ENCODE measurements around the gene BIRC2.

BIRC2 gene

GRCh38 chr11:102359372-102359771 is 12.4 kb downstream of the BIRC2 start:
- Histone ChIP-seq H3K9me3 (ENCODE audit: control insufficient read depth, insufficient read depth, low read depth, low read length) (no peaks in the 10 kb centered on the region), H3K36me3 (ENCODE audit: control insufficient read depth in 2 of 2, insufficient read depth in 1 of 2, low read length in 2 of 2) (peaks cover 4 to 64% of the 10 kb centered on the region in 2 experiments; a peak in 2 of 3 replicates), H3K4me3 (ENCODE audit: low read depth, low read length) (no peak overlapping the region), H3K4me1 (ENCODE audit: control insufficient read depth, insufficient read depth, low read length) (no peaks in the 10 kb centered on the region), H3K27ac (ENCODE audit: extremely low read depth, low read depth, low read length) (no peak overlapping the region)
- ChIA-PET POLR2A (no interaction called here), CTCF (interaction anchor here (0.7 kb wide), 1 partner anchor 31 kb away, joined by 3 read pairs; no protein-coding TSS in a partner anchor)
- TF ChIP-seq SETDB1 (IDR thresholded peaks at IDR 0.05; ENCODE audit: insufficient read length, low read length) (peak; percentile 94), SALL2 (tag by site-specific recombination; IDR thresholded peaks at IDR 0.05; ENCODE audit: borderline replicate concordance) (no peak)

GRCh38 chr11:102360681-102361080 is 13.7 kb downstream of the BIRC2 start:
- H3K27ac ChIP-seq (ENCODE audit: extremely low read depth, low read depth, low read length) = no peak overlapping the region
- POLR2A ChIA-PET = no interaction called here

More at GRCh38 chr11:102360681-102361080, 13.7 kb downstream of the BIRC2 start:
- CTCF ChIA-PET = no interaction called here
- no peak overlapping the region for H3K4me3 ChIP-seq (ENCODE audit: low read depth, low read length)
- no peaks in the 10 kb centered on the region for H3K4me1 ChIP-seq (ENCODE audit: control insufficient read depth, insufficient read depth, low read length)
- peaks cover 4 to 69% of the 10 kb centered on the region in 2 experiments for H3K36me3 ChIP-seq (ENCODE audit: control insufficient read depth in 2 of 2, insufficient read depth in 1 of 2, low read length in 2 of 2)
- no peak for TF ChIP-seq ZNF335 (tag by site-specific recombination; conservative IDR thresholded peaks at IDR 0.05)
- no peak for TF ChIP-seq ZNF677 (tag by site-specific recombination; IDR thresholded peaks at IDR 0.05)
- TF ChIP-seq ZFP69B (tag by site-specific recombination; IDR thresholded peaks at IDR 0.05) = no peak
- no peak for TF ChIP-seq ZNF366 (tag by site-specific recombination; conservative IDR thresholded peaks at IDR 0.05)
- TF ChIP-seq PRDM2 (tag by site-specific recombination; IDR thresholded peaks at IDR 0.05; ENCODE audit: borderline replicate concordance) = no peak
- no peak for TF ChIP-seq ELK4 (IDR thresholded peaks at IDR 0.05; ENCODE audit: borderline replicate concordance, low read depth, low read length)
- no peak for TF ChIP-seq ZNF398 (tag by site-specific recombination; IDR thresholded peaks at IDR 0.05)
- TF ChIP-seq ZNF16 (tag by site-specific recombination; IDR thresholded peaks at IDR 0.05; ENCODE audit: low read depth) = no peak
- no peak for TF ChIP-seq ZNF549 (tag by site-specific recombination; IDR thresholded peaks at IDR 0.05)
- no peak for TF ChIP-seq ZFP3 (tag by site-specific recombination; IDR thresholded peaks at IDR 0.05; ENCODE audit: low read depth)
- no peak for TF ChIP-seq ZNF175 (tag by site-specific recombination; IDR thresholded peaks at IDR 0.05)
- no peak for TF ChIP-seq RBAK (tag by site-specific recombination; IDR thresholded peaks at IDR 0.05)
- no peak for TF ChIP-seq ZNF404 (tag by site-specific recombination; IDR thresholded peaks at IDR 0.05)
- no peak for TF ChIP-seq ZNF596 (tag by site-specific recombination; IDR thresholded peaks at IDR 0.05)
- no peak for TF ChIP-seq ZNF529 (tag by site-specific recombination; IDR thresholded peaks at IDR 0.05; ENCODE audit: insufficient replicate concordance)
- H3K9me3 ChIP-seq (ENCODE audit: control insufficient read depth, insufficient read depth, low read depth, low read length) = no peaks in the 10 kb centered on the region
